GM21786 (cell line): ENCODE data around the gene BAG5.

Experiments used
- ATAC-seq: cut with Tn5 transposase; IDR thresholded peaks from one replicate; pipeline ENCODE4 v1.9.1; 2021; ENCODE audit not compliant: unreplicated experiment

The BAG5 gene

GRCh38 chr14:103510724-103511693 lies 51.4 kb downstream of the BAG5 start:
- no peak for ATAC-seq

- no peak for ATAC-seq
Measured at GRCh38 chr14:103509864-103510723, 52.4 kb downstream of the BAG5 start.

DNA sequence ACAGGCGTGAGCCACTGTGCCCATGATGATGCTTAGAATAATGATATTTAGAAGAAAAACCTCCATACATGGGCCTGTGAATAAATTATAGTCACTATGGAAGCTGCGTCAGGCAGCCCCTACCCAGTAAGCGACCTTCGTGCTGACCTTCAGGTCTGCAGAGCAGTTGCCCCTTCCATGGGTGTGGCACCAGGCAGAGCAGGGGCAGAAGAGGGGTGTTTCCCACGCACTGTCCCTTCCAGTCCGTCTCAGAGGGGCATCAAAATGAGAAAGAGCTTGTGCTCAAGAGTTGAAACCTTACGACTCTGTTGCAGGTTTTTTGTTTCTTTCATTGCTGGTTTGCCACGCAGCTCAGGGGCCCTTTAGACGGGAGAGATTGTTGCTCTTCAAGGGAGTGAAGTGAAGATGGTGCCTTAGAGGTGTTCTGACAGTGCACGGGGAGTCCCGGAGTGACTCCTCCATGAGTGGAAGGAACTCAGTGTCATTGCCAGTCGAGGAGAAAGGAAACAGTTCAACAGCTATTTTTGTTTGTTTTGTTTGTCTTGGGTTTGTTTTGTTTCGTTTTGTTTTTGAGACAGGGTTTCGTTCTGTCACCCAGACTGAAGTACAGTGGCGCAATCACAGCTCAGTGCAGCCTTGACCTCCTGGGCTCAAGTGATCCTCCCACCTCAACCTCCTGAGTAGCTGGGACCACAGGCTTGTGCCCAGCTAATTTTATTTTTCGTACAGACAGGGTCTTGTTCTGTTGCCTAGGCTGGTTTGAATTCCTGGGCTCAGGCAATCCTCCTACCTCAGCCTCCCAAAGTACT lies 53.7 kb downstream of the BAG5 start:
- no peak for ATAC-seq

DNA sequence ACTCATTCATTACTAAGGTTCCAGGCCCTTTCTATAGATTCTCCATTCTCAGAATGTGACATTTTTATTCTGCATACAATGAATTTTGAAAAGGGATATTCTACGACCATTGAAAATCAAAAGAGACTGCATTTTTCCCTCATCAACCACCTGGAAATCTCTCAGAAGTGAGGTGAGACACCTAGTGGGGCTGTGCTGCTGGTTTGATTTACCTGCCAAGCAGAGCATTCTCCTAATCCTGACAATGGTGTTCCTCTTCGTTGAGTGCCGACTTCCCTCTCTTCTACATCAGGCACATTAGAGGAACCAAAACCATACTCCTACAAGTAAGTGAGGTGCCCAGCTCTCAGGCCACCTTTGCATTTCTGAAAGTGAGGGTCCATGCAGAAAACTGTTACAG lies 54.7 kb downstream of the BAG5 start:
- no peak for ATAC-seq
